Colonic mucosa (tissue), 4 donors: ENCODE measurements around the gene VAV1. TPM values are rescaled to one million over a fixed set of nuclear protein-coding genes. Genes with fewer than 3 reads are reported as not detected.
"Not testable (repeated sequence)": the region's sequence is repeated elsewhere in the genome, so short reads cannot be mapped to it uniquely, and the experiment has no call there.

Source experiments
- DNase-seq: peaks from one replicate; pipeline ENCODE4 v3.0.0-alpha.2; 2020
- H3K27ac ChIP-seq: fragments of 200-600 bp; one replicate; pipeline ENCODE4 v1.8.0; 2021
- H3K27me3 ChIP-seq: fragments of 200-600 bp; one replicate; pipeline ENCODE4 v1.8.0; 2021
- H3K36me3 ChIP-seq: fragments of 200-600 bp; one replicate; pipeline ENCODE4 v1.8.0; 2021
- H3K4me1 ChIP-seq: fragments of 200-600 bp; one replicate; pipeline ENCODE4 v1.8.0; 2021; ENCODE audit warnings: mild to moderate bottlenecking
- H3K4me3 ChIP-seq: fragments of 200-600 bp; one replicate; pipeline ENCODE4 v1.8.0; 2021
- H3K9ac ChIP-seq, 2 donors: one replicate each; pipeline ENCODE4 v1.7.0; 2013; ENCODE audit warnings: control low read depth in 2 of 2, low read depth in 2 of 2, low read length in 2 of 2
- H3K9me3 ChIP-seq: fragments of 200-600 bp; one replicate; pipeline ENCODE4 v1.8.0; 2021
- intact Hi-C: fragments of 100-400 bp; cut with DNase I; formaldehyde crosslinking; loops from one replicate; pipeline ENCODE4 v1.14.1; 2022
- total RNA-seq, 2 donors: library from RNA; stranded (reverse); fragmentation: NEBNext Ultra II Directional in 1 of 2; extraction: Animal tissue kit (Norgen Biotek cat#: 25700) in 1 of 2; gene quantifications; one replicate each; pipeline ENCODE4 v1.2.1, GENCODE V29; 2021
- TF ChIP-seq, protein P1 (sequence below): fragments of 200-600 bp; IDR thresholded peaks from one replicate; pipeline ENCODE4 v1.8.0; 2022; ENCODE audit warnings: antibody characterized with exemption, mild to moderate bottlenecking
- donor health status: healthy.
- donor health status: DM: no; HTN: no; CAD: no.
- donor health status: DM: no; HTN: no; CAD: no.

The VAV1 gene
- total RNA-seq, 2 donors from 2014 or later = 5.7 to 6.0 TPM

DNA sequence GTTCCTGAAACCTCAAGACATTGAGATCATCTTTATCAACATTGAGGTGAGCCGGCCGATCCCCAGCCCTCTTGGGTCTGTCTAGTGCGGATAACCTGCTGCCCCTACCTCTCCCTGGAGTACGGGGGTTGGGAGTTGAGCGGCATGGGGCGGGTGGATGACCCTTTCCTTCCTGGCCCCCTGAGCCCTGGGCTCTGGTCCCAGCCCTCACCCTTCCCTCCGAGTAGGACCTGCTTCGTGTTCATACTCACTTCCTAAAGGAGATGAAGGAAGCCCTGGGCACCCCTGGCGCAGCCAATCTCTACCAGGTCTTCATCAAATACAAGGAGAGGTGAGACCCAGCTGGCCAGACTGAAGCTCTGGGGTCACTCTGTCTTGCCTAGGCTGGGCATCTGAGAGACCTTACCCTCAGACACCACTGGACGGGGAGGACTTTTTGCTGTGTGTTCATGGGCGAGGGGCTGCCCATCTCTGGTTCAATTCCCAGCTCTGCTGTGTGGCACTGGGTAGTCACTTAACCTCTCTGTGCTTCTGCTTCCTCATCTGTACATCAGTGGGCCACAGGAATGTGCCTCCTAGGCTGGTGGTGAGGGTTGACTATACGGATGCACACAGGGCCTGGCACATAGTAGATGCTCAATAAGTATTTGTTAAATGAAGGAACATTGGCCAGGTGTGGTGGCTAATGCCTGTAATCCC, 52.7 kb downstream of the VAV1 start:
- H3K9me3 ChIP-seq = no peaks in the 10 kb centered on the region
- H3K4me3 ChIP-seq = no peak overlapping the region
- TF ChIP-seq, protein P1, sequence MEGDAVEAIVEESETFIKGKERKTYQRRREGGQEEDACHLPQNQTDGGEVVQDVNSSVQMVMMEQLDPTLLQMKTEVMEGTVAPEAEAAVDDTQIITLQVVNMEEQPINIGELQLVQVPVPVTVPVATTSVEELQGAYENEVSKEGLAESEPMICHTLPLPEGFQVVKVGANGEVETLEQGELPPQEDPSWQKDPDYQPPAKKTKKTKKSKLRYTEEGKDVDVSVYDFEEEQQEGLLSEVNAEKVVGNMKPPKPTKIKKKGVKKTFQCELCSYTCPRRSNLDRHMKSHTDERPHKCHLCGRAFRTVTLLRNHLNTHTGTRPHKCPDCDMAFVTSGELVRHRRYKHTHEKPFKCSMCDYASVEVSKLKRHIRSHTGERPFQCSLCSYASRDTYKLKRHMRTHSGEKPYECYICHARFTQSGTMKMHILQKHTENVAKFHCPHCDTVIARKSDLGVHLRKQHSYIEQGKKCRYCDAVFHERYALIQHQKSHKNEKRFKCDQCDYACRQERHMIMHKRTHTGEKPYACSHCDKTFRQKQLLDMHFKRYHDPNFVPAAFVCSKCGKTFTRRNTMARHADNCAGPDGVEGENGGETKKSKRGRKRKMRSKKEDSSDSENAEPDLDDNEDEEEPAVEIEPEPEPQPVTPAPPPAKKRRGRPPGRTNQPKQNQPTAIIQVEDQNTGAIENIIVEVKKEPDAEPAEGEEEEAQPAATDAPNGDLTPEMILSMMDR = no peak
- no peaks in the 10 kb centered on the region for H3K4me1 ChIP-seq
- no peaks in the 10 kb centered on the region for H3K36me3 ChIP-seq
- intact Hi-C loops = no loop called here
- no peaks in the 10 kb centered on the region for H3K27me3 ChIP-seq
- DNase-seq = no peak
- H3K27ac ChIP-seq = no peak overlapping the region
- H3K9ac ChIP-seq = no peak overlapping the region

DNA sequence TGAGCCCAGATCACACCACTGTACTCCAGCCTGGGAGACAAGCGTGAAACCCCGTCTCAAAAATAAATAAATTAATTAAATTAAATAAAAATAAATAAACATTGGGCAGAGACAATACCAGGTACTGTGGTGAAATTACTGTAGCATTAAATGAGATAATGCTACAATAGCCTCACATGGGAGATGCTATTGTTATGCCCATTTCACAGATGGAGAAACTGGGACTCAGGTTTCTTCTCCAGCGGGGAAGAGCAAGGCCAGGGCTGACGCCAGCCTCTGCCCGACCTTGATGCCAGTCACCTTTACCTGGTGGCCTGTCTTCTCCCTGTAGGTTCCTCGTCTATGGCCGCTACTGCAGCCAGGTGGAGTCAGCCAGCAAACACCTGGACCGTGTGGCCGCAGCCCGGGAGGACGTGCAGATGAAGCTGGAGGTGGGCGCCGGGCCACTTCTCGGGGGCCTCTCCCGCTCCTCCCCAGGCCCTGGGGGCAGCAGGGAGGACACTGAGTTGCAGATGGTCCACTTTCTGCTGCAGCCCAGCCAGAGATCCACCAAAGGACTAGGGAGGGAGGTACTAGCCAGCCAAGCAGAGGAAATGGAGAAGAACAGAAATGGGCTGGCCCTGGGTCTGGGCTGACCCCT, 53.9 kb downstream of the VAV1 start:
- Histone ChIP-seq H3K27ac (no peak overlapping the region), H3K4me1 (no peaks in the 10 kb centered on the region), H3K9me3 (no peaks in the 10 kb centered on the region), H3K36me3 (no peaks in the 10 kb centered on the region), H3K4me3 (no peak overlapping the region), H3K9ac (no peak overlapping the region), H3K27me3 (no peaks in the 10 kb centered on the region)
- intact Hi-C loops = no loop called here
- TF ChIP-seq, protein P1 = no peak
- DNase-seq = no peak

DNA sequence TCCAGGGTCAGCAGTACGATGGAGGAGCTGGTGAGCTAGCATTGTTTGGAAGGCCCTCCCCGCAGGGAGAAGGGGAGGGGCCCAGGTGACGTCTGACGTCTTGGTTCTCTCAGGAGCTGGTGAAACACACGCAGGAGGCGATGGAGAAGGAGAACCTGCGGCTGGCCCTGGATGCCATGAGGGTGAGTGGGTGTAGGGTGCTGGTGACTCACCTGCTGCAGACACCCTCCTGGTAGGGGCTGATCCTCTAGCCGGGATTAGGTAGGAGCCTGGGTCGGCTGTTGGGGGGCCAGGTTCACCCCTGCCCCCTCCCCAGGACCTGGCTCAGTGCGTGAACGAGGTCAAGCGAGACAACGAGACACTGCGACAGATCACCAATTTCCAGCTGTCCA, 55.8 kb downstream of the VAV1 start:
- no peaks in the 10 kb centered on the region for H3K9me3 ChIP-seq
- H3K27ac ChIP-seq = no peak overlapping the region
- TF ChIP-seq, protein P1 = no peak
- intact Hi-C loops = no loop called here
- H3K36me3 ChIP-seq = no peaks in the 10 kb centered on the region
- no peaks in the 10 kb centered on the region for H3K4me1 ChIP-seq
- no peak for DNase-seq
- no peak overlapping the region for H3K9ac ChIP-seq
- H3K4me3 ChIP-seq = no peak overlapping the region
- H3K27me3 ChIP-seq = no peaks in the 10 kb centered on the region

DNA sequence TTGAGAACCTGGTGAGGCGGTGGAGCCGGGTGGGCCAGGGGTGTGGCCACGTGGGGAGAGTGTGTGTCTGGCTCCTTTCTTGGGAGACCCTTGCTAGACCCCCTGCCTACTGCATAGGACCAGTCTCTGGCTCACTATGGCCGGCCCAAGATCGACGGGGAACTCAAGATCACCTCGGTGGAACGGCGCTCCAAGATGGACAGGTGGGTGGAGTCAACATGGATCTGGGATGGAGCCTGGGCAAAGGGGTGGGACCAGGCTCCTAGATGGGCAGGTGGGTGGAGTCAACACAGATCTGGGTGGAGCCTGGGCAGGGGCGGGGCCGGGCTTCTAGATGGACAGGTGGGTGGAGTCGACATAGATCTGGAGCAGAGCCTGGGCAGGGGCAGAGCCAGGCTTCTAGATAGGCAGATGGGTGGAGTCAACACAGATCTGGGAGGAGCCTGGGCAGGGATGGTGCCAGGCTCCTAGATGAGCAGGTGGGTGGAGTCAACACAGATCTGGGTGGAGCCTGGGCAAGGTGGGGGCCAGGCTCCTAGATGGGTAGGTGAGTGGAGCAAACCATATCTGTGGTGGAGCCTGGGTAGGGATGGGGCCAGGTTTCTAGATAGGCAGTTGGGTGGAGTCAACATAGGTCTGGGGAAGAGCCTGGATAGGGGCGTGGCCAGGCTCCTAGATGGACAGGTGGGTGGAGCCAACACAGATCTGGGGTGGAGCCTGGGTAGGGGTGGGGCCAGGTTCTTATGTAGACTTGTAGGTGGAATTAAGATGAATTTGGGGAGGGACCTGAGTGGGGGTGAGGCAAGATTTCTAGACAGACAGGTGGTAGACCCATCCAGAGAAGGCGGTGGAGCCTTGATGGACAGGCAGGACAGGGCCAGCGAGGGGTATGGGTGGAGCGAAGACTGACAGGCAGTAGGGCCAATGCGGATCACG, 56.5 kb downstream of the VAV1 start:
- DNase-seq = no peak
- no peak overlapping the region for H3K4me3 ChIP-seq
- no peak overlapping the region for H3K27ac ChIP-seq
- H3K4me1 ChIP-seq = no peaks in the 10 kb centered on the region
- no peaks in the 10 kb centered on the region for H3K9me3 ChIP-seq
- H3K36me3 ChIP-seq = no peaks in the 10 kb centered on the region
- no peak overlapping the region for H3K9ac ChIP-seq
- no peaks in the 10 kb centered on the region for H3K27me3 ChIP-seq
- TF ChIP-seq, protein P1 = no peak
- intact Hi-C loops = no loop called here

DNA sequence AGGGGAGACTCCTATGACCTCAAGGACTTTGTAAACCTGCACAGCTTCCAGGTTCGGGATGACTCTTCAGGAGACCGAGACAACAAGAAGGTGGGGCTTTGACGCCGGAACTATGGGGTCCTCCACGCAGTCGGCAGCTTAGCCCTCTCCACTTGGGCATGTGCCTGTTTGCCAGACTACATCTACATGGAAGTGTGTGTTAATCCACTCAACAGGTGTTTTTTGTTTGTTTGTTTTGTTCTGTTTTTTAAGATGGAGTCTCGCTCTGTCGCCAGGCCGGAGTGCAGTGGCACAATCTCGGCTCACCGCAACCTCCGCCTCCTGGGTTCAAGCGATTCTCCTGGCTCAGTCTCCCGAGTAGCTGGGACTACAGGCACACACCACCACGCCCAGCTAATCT, 57.3 kb downstream of the VAV1 start:
- DNase-seq, H3K27me3 ChIP-seq, intact Hi-C loops, H3K4me3 ChIP-seq, H3K4me1 ChIP-seq, H3K9me3 ChIP-seq, H3K36me3 ChIP-seq, H3K9ac ChIP-seq, H3K27ac ChIP-seq: not testable (repeated sequence)

DNA sequence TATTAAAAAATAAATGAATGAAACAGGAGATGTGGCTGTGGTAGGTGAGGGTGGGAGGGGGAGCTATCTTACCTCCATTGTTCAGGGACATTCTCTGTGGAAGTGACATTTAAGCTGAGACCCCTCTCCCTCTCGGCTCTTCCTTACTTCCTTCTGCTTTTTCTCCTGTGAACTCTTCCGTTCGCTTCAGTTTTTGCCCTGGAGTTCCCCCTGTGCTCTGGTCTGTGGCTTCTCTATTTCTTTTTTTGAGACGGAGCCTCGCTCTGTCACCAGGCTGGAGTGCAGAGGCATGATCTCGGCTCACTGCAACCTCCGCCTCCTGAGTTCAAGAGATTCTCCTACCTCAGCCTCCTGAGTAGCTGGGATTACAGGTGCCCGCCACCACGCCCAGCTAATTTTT, 58.6 kb downstream of the VAV1 start:
- H3K4me1 ChIP-seq, H3K27me3 ChIP-seq, H3K4me3 ChIP-seq, H3K9ac ChIP-seq, H3K27ac ChIP-seq, intact Hi-C loops, H3K36me3 ChIP-seq, H3K9me3 ChIP-seq, DNase-seq: not testable (repeated sequence)
